ENCODE measurements around the gene SMAGP.
"Not testable (repeated sequence)": the region's sequence is repeated elsewhere in the genome, so short reads cannot be mapped to it uniquely, and the experiment has no call there.

The SMAGP gene

GRCh38 chr12:51264297-51264696 lies 5.9 kb downstream of the SMAGP start:
- no peak for DNase-seq (ENCODE audit: low read depth in 2 of 2)

- no peak for DNase-seq (ENCODE audit: low read depth in 2 of 2)
Observed at GRCh38 chr12:51263341-51263740, 6.9 kb downstream of the SMAGP start.

- DNase-seq (ENCODE audit: low read depth in 2 of 2): no peak
Observed at GRCh38 chr12:51262758-51263177, 7.4 kb downstream of the SMAGP start.

- DNase-seq (ENCODE audit: low read depth in 2 of 2): not testable (repeated sequence)
Observed at GRCh38 chr12:51259600-51259999, 10.6 kb downstream of the SMAGP start.

- no peak for DNase-seq (ENCODE audit: low read depth in 2 of 2)
Observed at GRCh38 chr12:51254536-51254935, 15.7 kb downstream of the SMAGP start.

GRCh38 chr12:51253276-51253675 lies 16.9 kb downstream of the SMAGP start:
- DNase-seq (ENCODE audit: low read depth in 2 of 2): no peak

- no peak for DNase-seq (ENCODE audit: low read depth in 2 of 2)
Observed at GRCh38 chr12:51247523-51248206, 22.6 kb downstream of the SMAGP start.

GRCh38 chr12:51246254-51246853 lies 23.9 kb downstream of the SMAGP start:
- DNase-seq (ENCODE audit: low read depth in 2 of 2): peak in 1 of 2 donors; percentile 23

- no peak for DNase-seq (ENCODE audit: low read depth in 2 of 2)
Observed at GRCh38 chr12:51245476-51246253, 24.6 kb downstream of the SMAGP start.

- no peak for DNase-seq (ENCODE audit: low read depth in 2 of 2)
Observed at GRCh38 chr12:51244269-51244668, 25.9 kb downstream of the SMAGP start.

- no peak for DNase-seq (ENCODE audit: low read depth in 2 of 2)
Observed at GRCh38 chr12:51242876-51243275, 27.3 kb downstream of the SMAGP start.

- no peak for DNase-seq (ENCODE audit: low read depth in 2 of 2)
Observed at GRCh38 chr12:51242120-51242519, 28.1 kb downstream of the SMAGP start.

GRCh38 chr12:51240971-51241370 lies 29.2 kb downstream of the SMAGP start:
- no peak for DNase-seq (ENCODE audit: low read depth in 2 of 2)

GRCh38 chr12:51238510-51239334 lies 31.5 kb downstream of the SMAGP start, which contains the start of gene DAZAP2:
TSS of gene DAZAP2 (plus strand) at chr12:51238826. CDS start at chr12:51238908, 82 bp downstream.
- peak; percentile 85 for DNase-seq (ENCODE audit: low read depth in 2 of 2)

GRCh38 chr12:51238037-51238509 lies 32.1 kb downstream of the SMAGP start:
- DNase-seq (ENCODE audit: low read depth in 2 of 2): no peak

GRCh38 chr12:51234530-51234929 lies 35.7 kb downstream of the SMAGP start:
- no peak for DNase-seq (ENCODE audit: low read depth in 2 of 2)

- no peak for DNase-seq (ENCODE audit: low read depth in 2 of 2)
Observed at GRCh38 chr12:51232642-51233041, 37.6 kb downstream of the SMAGP start.

GRCh38 chr12:51229116-51229809 lies 41.0 kb downstream of the SMAGP start:
- no peak for DNase-seq (ENCODE audit: low read depth in 2 of 2)

GRCh38 chr12:51227962-51228361 lies 42.3 kb downstream of the SMAGP start:
- DNase-seq (ENCODE audit: low read depth in 2 of 2): no peak

GRCh38 chr12:51227112-51227511 lies 43.1 kb downstream of the SMAGP start:
- not testable (repeated sequence) for DNase-seq (ENCODE audit: low read depth in 2 of 2)

GRCh38 chr12:51225771-51226170 lies 44.4 kb downstream of the SMAGP start:
- no peak for DNase-seq (ENCODE audit: low read depth in 2 of 2)

Data from stimulated activated CD8-positive, alpha-beta memory T cell treated with anti-CD3 and anti-CD28 coated beads, Interleukin-15, amount 100 ng/mL, for 4 hours (primary cell).